Naive thymus-derived CD4-positive, alpha-beta T cell (primary cell): ENCODE measurements around the gene C2orf68. TPM values are rescaled to one million over a fixed set of nuclear protein-coding genes. Genes with fewer than 3 reads are reported as not detected.
"Not testable (repeated sequence)": the region's sequence is repeated elsewhere in the genome, so short reads cannot be mapped to it uniquely, and the experiment has no call there.

Experiments used
- ATAC-seq: fragments of 150-1000 bp; cut with Tn5 transposase; 2 replicates; pipeline ENCODE4 v1.10.0; 2021; ENCODE audit warnings: mild to moderate bottlenecking, moderate library complexity
- CTCF ChIA-PET: fragments of 350-600 bp; sonication (Branson Sonifier 250); formaldehyde crosslinking; loops from one replicate; lab custom pipeline; 2021; ENCODE audit warnings: antibody characterized with exemption; lab: Charles Lee
- POLR2A ChIA-PET: fragments of 350-600 bp; sonication (Branson Sonifier 250); formaldehyde crosslinking; loops from one replicate; lab custom pipeline; 2021; ENCODE audit warnings: antibody characterized with exemption, inconsistent platforms; lab: Charles Lee
- DNase-seq, 9 donors: peaks; one replicate each; pipeline versions ENCODE4 v3.0.0 to v3.0.0-alpha.2; 2020 to 2022; ENCODE audit warnings: mixed read lengths in 1 of 9
- H3K27ac ChIP-seq: one replicate; pipeline ENCODE4 v1.7.0; 2013; ENCODE audit warnings: mild to moderate bottlenecking, low read depth, low read length, moderate library complexity
- H3K27me3 ChIP-seq, 2 donors: one replicate each; pipeline ENCODE4 v1.7.0; 2013; ENCODE audit warnings: low read length in 2 of 2, mild to moderate bottlenecking in 2 of 2, moderate library complexity in 2 of 2; ENCODE audit not compliant: control insufficient read depth in 2 of 2, insufficient read depth in 2 of 2
- H3K36me3 ChIP-seq, 3 experiments: 1 replicate in 2 of 3; 2 replicates in 1 of 3; pipeline ENCODE4 v1.7.0; 2013; ENCODE audit warnings: low read length in 3 of 3, mild to moderate bottlenecking in 3 of 3, moderate library complexity in 1 of 3; ENCODE audit not compliant: insufficient read depth in 3 of 3, control insufficient read depth in 2 of 3
- H3K4me1 ChIP-seq, 2 donors: one replicate each; pipeline ENCODE4 v1.7.0; 2013; ENCODE audit warnings: low read length in 2 of 2, mild to moderate bottlenecking in 2 of 2, moderate library complexity in 1 of 2; ENCODE audit not compliant: control insufficient read depth in 2 of 2, insufficient read depth in 2 of 2
- H3K4me3 ChIP-seq: 2 replicates; pipeline ENCODE4 v1.7.0; 2013; ENCODE audit warnings: mild to moderate bottlenecking, low read length
- H3K9me3 ChIP-seq, 3 experiments: 1 replicate in 2 of 3; 2 replicates in 1 of 3; pipeline ENCODE4 v1.7.0; 2013; ENCODE audit warnings: low read length in 3 of 3; ENCODE audit not compliant: control insufficient read depth in 2 of 3
- H3K27ac Mint-ChIP-seq, 9 donors: one replicate each; pipeline ENCODE4 v1.8.0; 2020 to 2022; ENCODE audit warnings: mixed read lengths in 9 of 9, mild to moderate bottlenecking in 8 of 9, moderate library complexity in 5 of 9, inconsistent platforms in 2 of 9
- H3K27me3 Mint-ChIP-seq, 5 donors: one replicate each; pipeline ENCODE4 v1.8.0; 2021 to 2022; ENCODE audit warnings: mixed read lengths in 5 of 5, mild to moderate bottlenecking in 1 of 5
- H3K36me3 Mint-ChIP-seq, 5 donors: one replicate each; pipeline ENCODE4 v1.8.0; 2020 to 2022; ENCODE audit warnings: mixed read lengths in 5 of 5, mild to moderate bottlenecking in 3 of 5, inconsistent platforms in 1 of 5
- H3K4me1 Mint-ChIP-seq, 7 donors: one replicate each; pipeline ENCODE4 v1.8.0; 2020 to 2022; ENCODE audit warnings: mixed read lengths in 7 of 7, mild to moderate bottlenecking in 3 of 7, inconsistent platforms in 1 of 7
- H3K4me3 Mint-ChIP-seq, 10 donors: one replicate each; pipeline ENCODE4 v1.8.0; 2020 to 2022; ENCODE audit warnings: mild to moderate bottlenecking in 10 of 10, mixed read lengths in 10 of 10, moderate library complexity in 6 of 10, inconsistent platforms in 2 of 10
- H3K9me3 Mint-ChIP-seq, 11 donors: one replicate each; pipeline ENCODE4 v1.8.0; 2020 to 2022; ENCODE audit warnings: mixed read lengths in 11 of 11, mild to moderate bottlenecking in 4 of 11, inconsistent platforms in 1 of 11, moderate library complexity in 1 of 11
- intact Hi-C, 2 donors: fragments of 100-400 bp; cut with micrococcal nuclease; formaldehyde crosslinking; loops; one replicate each; pipeline ENCODE4 v1.15.1; 2023
- polyA plus RNA-seq, 2 donors: library from polyadenylated mRNA; unstranded; fragments of 300-500 nt; fragmentation: Illumina TruSeq; gene quantifications; one replicate each; pipeline ENCODE4 v1.2.3, GENCODE V29; 2021
- total RNA-seq, 6 experiments: library from RNA in 5 of 6; stranded (reverse) in 5 of 6; gene quantifications; 1 replicate in 5 of 6; 2 replicates in 1 of 6; pipeline ENCODE4 v1.2.3 and lab custom pipeline; 2021 to 2026

C2orf68 gene
- total and polyA plus RNA-seq, 7 experiments from 2014 or later, result 24.9 to 92.1 (median 42.5) TPM

GRCh38 chr2:85596026-85596333, 15.9 kb downstream of the C2orf68 start:
- intact Hi-C loops, result no loop called here
- POLR2A ChIA-PET, result interaction anchor here (0.9 to 5.3 kb wide), 13 partner anchors 9 to 845 kb away, joined by 3 to 85 read pairs (median 11); partner anchors contain the start of genes C2orf68, ELMOD3, GGCX and KDM3A

GRCh38 chr2:85595301-85596025, 16.4 kb downstream of the C2orf68 start, which contains the start of gene RNF181:
Gene RNF181, plus strand, starts transcription at chr2:85595745. Its CDS starts 19 bp downstream, at chr2:85595764.
- peaks cover 0 to 22% (median 0%) of the 10 kb centered on the region in 3 experiments for H3K36me3 ChIP-seq
- ChIA-PET POLR2A (interaction anchor here (0.9 to 5.3 kb wide), 18 partner anchors 9 to 846 kb away, joined by 3 to 85 read pairs (median 8); partner anchors contain the start of genes C2orf68, ELMOD3, GGCX and KDM3A), CTCF (interaction anchor here (0.6 to 0.7 kb wide), 3 partner anchors 16 to 637 kb away, joined by 3 to 5 read pairs (median 3); no protein-coding TSS in a partner anchor)
- peaks cover 0 to 2% (median 0%) of the 10 kb centered on the region in 11 donors for H3K9me3 Mint-ChIP-seq
- intact Hi-C loops, result loop anchor here (1.0 to 2.0 kb wide), 10 partner anchors 8 to 267 kb away; partner anchors contain the start of genes C2orf68 (in 2 of the 2), GGCX (in 2 of the 2), SH2D6 (in 2 of the 2) and MAT2A (in 1 of the 2)
- peaks cover 15 to 16% of the 10 kb centered on the region in 2 donors for H3K4me1 ChIP-seq
- peak within 1 kb of the TSS; percentile 89 for H3K4me3 ChIP-seq
- H3K27me3 ChIP-seq, result no peaks in the 10 kb centered on the region
- peak within 1 kb of the TSS; percentile 93 to 99 (median 97) for H3K27ac Mint-ChIP-seq
- no peaks in the 10 kb centered on the region for H3K27me3 Mint-ChIP-seq
- peaks cover 25 to 48% (median 35%) of the 10 kb centered on the region in 7 donors for H3K4me1 Mint-ChIP-seq
- H3K9me3 ChIP-seq, result no peaks in the 10 kb centered on the region
- peak within 1 kb of the TSS; percentile 93 to 100 (median 98) for H3K4me3 Mint-ChIP-seq
- ATAC-seq (peak; percentile 99), DNase-seq (peak; percentile 65 to 95 (median 90))
- H3K27ac ChIP-seq, result peak within 1 kb of the TSS; percentile 88
- peaks cover 0 to 6% (median 0%) of the 10 kb centered on the region in 5 donors for H3K36me3 Mint-ChIP-seq

More at GRCh38 chr2:85596026-85596333, 15.9 kb downstream of the C2orf68 start:
- no peak for ATAC-seq
- Mint-ChIP-seq H3K4me3 (peak overlapping the region; percentile 93 to 100 (median 98)), H3K27ac (peak overlapping the region; percentile 93 to 99 (median 97)), H3K27me3 (no peaks in the 10 kb centered on the region), H3K9me3 (peaks cover 0 to 2% (median 0%) of the 10 kb centered on the region in 11 donors), H3K36me3 (peaks cover 0 to 6% (median 0%) of the 10 kb centered on the region in 5 donors), H3K4me1 (peaks cover 25 to 45% (median 31%) of the 10 kb centered on the region in 7 donors)
- peak overlapping the region; percentile 89 for H3K4me3 ChIP-seq
- H3K27ac ChIP-seq, result peak overlapping the region; percentile 88
- no peak for DNase-seq
- CTCF ChIA-PET, result interaction anchor here (0.7 to 1.6 kb wide), 2 partner anchors 41 to 42 kb away, joined by 3 to 4 read pairs; no protein-coding TSS in a partner anchor
- H3K9me3 ChIP-seq, result no peaks in the 10 kb centered on the region
- no peaks in the 10 kb centered on the region for H3K27me3 ChIP-seq
- H3K4me1 ChIP-seq, result peaks cover 15 to 16% of the 10 kb centered on the region in 2 donors
- peaks cover 0 to 22% (median 0%) of the 10 kb centered on the region in 3 experiments for H3K36me3 ChIP-seq

- H3K9me3 ChIP-seq, result no peaks in the 10 kb centered on the region
- ATAC-seq (no peak), DNase-seq (no peak)
- no peaks in the 10 kb centered on the region for H3K27me3 ChIP-seq
- peaks cover 0 to 22% (median 0%) of the 10 kb centered on the region in 3 experiments for H3K36me3 ChIP-seq
- Mint-ChIP-seq H3K36me3 (peaks cover 0 to 6% (median 0%) of the 10 kb centered on the region in 5 donors), H3K9me3 (peaks cover 0 to 2% (median 0%) of the 10 kb centered on the region in 11 donors), H3K27me3 (no peaks in the 10 kb centered on the region), H3K4me3 (peak overlapping the region; percentile 93 to 100 (median 98)), H3K27ac (peak overlapping the region; percentile 93 to 99 (median 97)), H3K4me1 (peaks cover 25 to 53% (median 36%) of the 10 kb centered on the region in 7 donors)
- peak overlapping the region; percentile 89 for H3K4me3 ChIP-seq
- peak overlapping the region; percentile 88 for H3K27ac ChIP-seq
- peaks cover 15 to 16% of the 10 kb centered on the region in 2 donors for H3K4me1 ChIP-seq
- ChIA-PET POLR2A (interaction anchor here (0.5 to 5.3 kb wide), 19 partner anchors 10 to 846 kb away, joined by 3 to 85 read pairs (median 6); partner anchors contain the start of genes C2orf68, ELMOD3, GGCX and KDM3A), CTCF (interaction anchor here (0.7 kb wide), 1 partner anchor 16 kb away, joined by 5 read pairs; no protein-coding TSS in a partner anchor)
- intact Hi-C loops, result loop anchor here (1.0 to 2.0 kb wide), 10 partner anchors 8 to 267 kb away; partner anchors contain the start of genes C2orf68 (in 2 of the 2), GGCX (in 2 of the 2), SH2D6 (in 2 of the 2) and MAT2A (in 1 of the 2)
Observed at GRCh38 chr2:85594715-85595300, 17.1 kb downstream of the C2orf68 start.

- H3K4me1 Mint-ChIP-seq, result peaks cover 29 to 60% (median 46%) of the 10 kb centered on the region in 7 donors
- ATAC-seq, result no peak
- peaks cover 0 to 8% (median 0%) of the 10 kb centered on the region in 3 experiments for H3K36me3 ChIP-seq
- H3K4me3 ChIP-seq, result no peak overlapping the region
- H3K27ac ChIP-seq, result no peak overlapping the region
- no peaks in the 10 kb centered on the region for H3K9me3 ChIP-seq
- intact Hi-C loops, result no loop called here
- H3K27me3 ChIP-seq, result no peaks in the 10 kb centered on the region
- DNase-seq, result no peak
- peaks cover 0 to 6% (median 0%) of the 10 kb centered on the region in 5 donors for H3K36me3 Mint-ChIP-seq
- POLR2A ChIA-PET, result interaction anchor here (1.1 to 5.3 kb wide), 3 partner anchors 8 to 32 kb away, joined by 3 to 85 read pairs (median 27); partner anchors contain the start of genes GGCX, USP39 and VAMP5
- H3K4me1 ChIP-seq, result peaks cover 15 to 18% of the 10 kb centered on the region in 2 donors
- H3K4me3 Mint-ChIP-seq, result peak overlapping the region in 1 of 10 donors; percentile 20
- no peaks in the 10 kb centered on the region for H3K27me3 Mint-ChIP-seq
- CTCF ChIA-PET, result no interaction called here
- H3K9me3 Mint-ChIP-seq, result peaks cover 0 to 2% (median 0%) of the 10 kb centered on the region in 11 donors
- H3K27ac Mint-ChIP-seq, result peak overlapping the region in 5 of 9 donors; percentile 9 to 68 (median 60)
Observed at GRCh38 chr2:85593023-85593422, 18.8 kb downstream of the C2orf68 start.

- peaks cover 15 to 25% of the 10 kb centered on the region in 2 donors for H3K4me1 ChIP-seq
- peak overlapping the region in 2 of 9 donors; percentile 66 to 71 for H3K27ac Mint-ChIP-seq
- intact Hi-C loops, H3K9me3 ChIP-seq, H3K36me3 Mint-ChIP-seq, H3K27me3 ChIP-seq, H3K27ac ChIP-seq, H3K27me3 Mint-ChIP-seq, H3K9me3 Mint-ChIP-seq, CTCF ChIA-PET, H3K36me3 ChIP-seq, ATAC-seq, H3K4me3 ChIP-seq, DNase-seq: not testable (repeated sequence)
- H3K4me3 Mint-ChIP-seq, result peak overlapping the region in 1 of 10 donors; percentile 34
- POLR2A ChIA-PET, result interaction anchor here (1.0 to 5.3 kb wide), 4 partner anchors 7 to 31 kb away, joined by 3 to 85 read pairs (median 15); partner anchors contain the start of genes GGCX, USP39 and VAMP5
- H3K4me1 Mint-ChIP-seq, result peaks cover 35 to 66% (median 52%) of the 10 kb centered on the region in 7 donors
Observed at GRCh38 chr2:85592299-85592698, 19.6 kb downstream of the C2orf68 start.
